Kasumi-1 (cell line): ENCODE measurements around the gene DBNDD1.
"Not testable (repeated sequence)": the region's sequence is repeated elsewhere in the genome, so short reads cannot be mapped to it uniquely, and the experiment has no call there.

Experiments
- DNase-seq, 2 experiments: peaks; one replicate each; lab custom pipeline; 2025; lab: John Stamatoyannopoulos, UW

DBNDD1 gene

GRCh38 chr16:90011508-90011819, 7.8 kb downstream of the DBNDD1 start:
- no peak for DNase-seq

GRCh38 chr16:90010676-90011507, 8.4 kb downstream of the DBNDD1 start:
- DNase-seq = no peak

DNA sequence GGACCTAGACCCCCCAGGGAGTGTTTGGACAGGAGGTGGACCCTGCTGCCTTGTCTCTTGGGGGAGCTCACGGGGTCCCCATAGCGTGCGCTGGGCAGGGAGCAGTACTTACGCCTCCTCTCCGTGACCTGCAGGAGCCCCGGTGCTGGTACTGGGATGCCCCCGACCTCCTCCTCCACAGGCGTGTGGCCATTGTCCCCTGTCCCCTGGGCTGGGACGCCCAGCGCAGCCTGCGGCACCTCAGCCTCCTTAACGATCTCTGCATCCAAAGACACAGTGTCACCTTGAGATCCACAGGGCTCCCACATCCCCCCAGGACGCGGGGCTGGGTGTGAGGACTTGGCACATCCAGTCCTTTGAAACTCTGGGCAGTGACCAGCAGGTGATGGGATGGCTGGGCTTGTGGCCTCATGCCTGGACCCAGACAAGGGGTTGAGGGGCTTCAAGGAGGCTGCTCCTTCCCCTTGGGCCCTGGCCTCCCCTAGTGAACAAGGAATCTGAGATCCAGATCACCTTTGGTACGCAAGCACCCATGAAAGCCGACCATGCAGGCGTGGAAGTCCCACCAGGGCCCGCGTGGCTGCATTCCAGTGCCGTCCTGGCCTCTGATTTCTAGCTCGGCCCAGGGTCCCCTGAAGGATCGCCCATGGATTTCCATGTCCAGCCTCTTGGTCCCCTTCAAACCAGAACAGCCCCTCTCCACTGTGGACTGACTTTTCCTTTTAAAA, 9.9 kb downstream of the DBNDD1 start:
- no peak for DNase-seq

GRCh38 chr16:90008708-90009145, 10.5 kb downstream of the DBNDD1 start:
- peak; percentile 66 to 82 for DNase-seq

- not testable (repeated sequence) for DNase-seq
These were observed 11.5 kb downstream of the DBNDD1 start for GRCh38 chr16:90007635-90008234.

- DNase-seq = no peak
These were observed 12.2 kb downstream of the DBNDD1 start for GRCh38 chr16:90007015-90007414.

DNA sequence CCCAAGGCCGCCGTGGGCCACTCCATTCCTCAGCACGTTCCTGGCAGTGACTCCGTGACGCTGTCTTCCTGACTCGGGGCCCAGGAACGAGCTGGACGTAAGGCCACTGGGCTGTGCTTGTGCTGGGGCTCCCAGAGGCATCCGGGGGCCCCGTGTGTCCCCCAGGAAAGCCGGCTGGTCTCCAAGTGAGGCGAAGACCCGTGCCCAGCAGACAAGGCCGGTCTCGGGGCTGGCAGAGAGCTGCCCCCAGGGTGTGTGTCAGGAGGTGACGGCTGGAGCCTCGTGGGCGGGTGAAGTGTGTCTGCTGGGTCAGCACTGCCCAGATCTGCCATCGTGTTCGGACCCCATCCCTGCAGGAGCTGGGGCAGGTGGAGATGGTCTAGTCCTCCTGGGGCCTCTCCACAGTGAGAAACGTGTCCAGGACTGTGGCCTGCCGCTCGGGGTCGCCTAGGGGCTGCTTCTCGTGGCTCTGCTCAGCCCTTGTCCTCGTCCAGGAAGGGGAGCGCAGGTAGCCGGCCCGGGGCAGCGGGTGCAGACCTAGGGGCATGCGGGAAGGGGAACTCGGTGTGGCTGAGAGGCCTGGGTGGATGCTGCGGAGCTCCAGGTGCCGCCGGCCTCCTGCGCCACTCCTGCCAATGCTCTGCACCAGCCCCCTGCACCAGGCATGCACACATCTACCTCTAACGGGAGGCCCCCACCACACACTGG, 13.1 kb downstream of the DBNDD1 start:
- no peak for DNase-seq

- DNase-seq = no peak
These were observed 14.7 kb downstream of the DBNDD1 start for GRCh38 chr16:90004577-90004976.

DNA sequence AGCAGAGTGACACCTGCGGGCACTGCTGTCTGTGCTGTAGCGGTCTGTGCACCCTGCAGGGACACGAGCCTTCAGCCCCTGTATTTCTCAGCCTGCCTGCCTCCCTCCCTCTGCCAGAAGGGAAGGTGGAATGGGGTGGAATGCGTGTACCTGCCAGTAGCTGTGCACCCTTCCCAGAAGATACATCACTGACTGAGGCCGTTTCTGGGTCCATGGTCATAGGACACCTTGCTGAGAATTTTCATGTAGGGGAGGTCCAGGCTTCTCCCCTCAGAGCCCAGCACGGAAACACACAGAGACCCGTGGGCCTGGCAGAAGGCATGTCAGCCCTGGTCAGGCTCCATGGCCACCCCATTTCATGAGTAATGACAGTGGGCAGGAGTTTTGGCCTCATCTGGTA, 16.5 kb downstream of the DBNDD1 start:
- DNase-seq = no peak

GRCh38 chr16:90001761-90002503, 17.3 kb downstream of the DBNDD1 start:
- DNase-seq = no peak

DNA sequence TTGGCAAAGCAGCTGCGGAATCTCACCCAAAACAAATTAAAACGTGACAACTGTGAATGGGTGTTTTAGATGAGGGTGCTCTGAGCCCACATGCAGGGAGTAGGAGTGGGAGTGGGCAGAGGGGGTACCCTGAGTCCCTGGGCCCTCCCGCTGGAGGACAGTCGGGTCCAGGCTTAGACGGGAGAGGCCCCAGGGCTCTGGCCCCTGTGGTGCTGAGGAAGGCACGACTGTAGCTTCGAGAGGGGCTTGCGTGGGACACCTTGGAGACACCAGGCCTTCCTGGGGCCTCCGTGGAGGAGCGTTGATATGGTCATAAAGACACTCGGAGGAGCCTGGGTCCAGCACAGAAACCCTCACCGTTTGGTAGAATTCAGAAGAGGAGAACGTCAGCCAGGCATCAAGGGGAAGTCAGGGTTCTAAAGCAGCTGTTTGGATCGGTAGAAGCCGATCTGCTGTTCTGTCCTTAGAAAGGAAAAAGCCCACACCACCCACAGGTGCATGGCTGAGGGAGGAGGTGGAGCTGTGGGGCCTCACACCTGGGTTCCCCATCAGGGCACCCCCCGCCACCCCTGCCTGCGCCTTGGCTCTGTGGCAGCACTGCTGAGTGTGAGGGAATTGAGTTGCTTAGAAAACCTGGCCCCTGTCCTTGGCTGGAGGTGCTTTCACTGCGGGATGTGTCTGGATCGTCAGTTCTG, 18.4 kb downstream of the DBNDD1 start:
- DNase-seq = no peak

DNA sequence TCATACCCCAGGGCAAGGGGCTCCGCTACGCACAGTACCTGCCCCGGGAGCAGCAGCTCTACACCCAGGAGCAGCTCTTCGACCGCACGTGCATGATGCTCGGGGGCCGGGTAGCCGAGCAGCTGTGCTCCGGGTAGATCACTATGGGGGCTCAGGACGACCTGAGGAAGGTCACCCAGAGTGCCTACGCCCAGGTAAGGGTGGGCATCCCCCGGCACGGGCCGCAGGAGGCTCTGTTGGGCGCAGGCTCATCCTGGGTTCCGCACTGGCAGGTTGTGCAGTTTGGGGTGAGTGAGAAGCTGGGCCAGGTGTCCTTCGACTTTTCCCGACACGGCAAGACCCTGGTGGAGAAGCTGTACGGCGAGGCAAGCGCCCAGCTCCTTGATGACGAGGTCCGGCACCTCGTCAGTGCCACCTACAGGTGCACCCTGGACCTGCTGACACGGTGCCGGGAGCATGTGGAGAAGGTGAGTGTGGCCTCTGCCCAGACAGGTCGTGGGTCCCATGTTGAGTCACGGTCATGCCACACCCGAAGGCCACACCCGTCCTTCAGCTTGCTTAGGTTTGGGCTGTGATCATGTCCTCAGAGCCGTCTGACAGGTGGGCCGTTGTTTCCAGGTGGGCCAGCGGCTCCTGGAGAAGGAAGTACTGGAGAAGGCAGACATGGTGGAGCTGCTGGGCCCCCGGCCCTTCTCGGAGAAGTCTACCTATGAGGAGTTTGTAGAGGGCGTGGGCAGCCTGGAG, 19.3 kb downstream of the DBNDD1 start:
- DNase-seq = no peak

- DNase-seq = no peak
These were observed 23.1 kb downstream of the DBNDD1 start for GRCh38 chr16:89996178-89996489.

GRCh38 chr16:89995475-89996177, 23.6 kb downstream of the DBNDD1 start:
- peak in 1 of 2 experiments; percentile 25 for DNase-seq

DNA sequence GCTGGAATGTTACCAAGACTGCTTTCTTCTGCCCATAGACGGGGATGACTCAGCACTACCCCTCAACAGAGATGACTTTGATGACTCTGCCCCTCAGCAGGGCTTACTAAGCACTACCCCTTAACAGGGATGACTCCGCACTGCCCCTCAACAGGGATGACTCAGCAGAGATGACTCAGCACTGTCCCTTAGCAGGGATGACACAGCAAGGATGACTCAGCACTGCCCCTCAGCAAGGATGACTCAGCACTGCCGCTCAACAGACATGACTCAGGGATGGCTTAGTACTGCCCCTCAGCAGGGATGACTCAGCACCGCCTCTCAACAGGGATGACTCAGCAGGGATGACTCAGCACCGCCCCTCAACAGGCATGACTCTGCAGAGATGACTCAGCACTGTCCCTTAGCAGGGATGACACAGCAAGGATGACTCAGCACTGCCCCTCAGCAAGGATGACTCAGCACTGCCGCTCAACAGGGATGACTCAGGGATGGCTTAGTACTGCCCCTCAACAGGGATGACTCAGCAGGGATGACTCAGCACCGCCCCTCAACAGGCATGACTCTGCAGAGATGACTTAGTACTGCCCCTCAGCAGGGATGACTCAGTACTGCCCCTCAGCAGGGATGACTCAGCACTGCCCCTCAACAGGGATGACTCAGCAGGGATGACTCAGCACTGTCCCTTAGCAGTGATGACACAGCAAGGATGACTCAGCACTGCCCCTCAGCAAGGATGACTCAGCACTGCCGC, 24.4 kb downstream of the DBNDD1 start:
- DNase-seq = peak in 1 of 2 experiments; percentile 34

GRCh38 chr16:89994389-89994720, 24.9 kb downstream of the DBNDD1 start:
- DNase-seq = no peak

GRCh38 chr16:89993971-89994370, 25.3 kb downstream of the DBNDD1 start:
- no peak for DNase-seq

DNA sequence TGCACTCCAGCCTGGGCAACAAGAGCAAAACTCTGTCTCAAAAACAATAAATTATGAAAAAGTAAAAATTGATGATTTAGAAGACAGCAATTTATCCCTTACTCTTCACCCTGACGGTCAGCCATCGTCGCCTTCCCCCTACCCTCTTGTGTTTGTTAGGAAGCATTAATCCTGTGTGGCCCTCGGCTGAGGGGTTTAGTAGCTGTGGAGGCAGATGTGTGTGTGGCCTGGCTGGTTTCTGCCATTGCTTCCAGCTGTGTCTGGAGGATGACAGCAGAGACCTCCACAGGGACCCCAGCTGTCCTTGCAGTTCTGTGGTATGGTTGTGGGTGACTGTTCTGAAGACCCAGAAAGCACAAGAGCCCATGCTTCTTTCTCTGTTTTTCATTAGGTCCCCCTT, 25.9 kb downstream of the DBNDD1 start:
- DNase-seq = no peak

DNA sequence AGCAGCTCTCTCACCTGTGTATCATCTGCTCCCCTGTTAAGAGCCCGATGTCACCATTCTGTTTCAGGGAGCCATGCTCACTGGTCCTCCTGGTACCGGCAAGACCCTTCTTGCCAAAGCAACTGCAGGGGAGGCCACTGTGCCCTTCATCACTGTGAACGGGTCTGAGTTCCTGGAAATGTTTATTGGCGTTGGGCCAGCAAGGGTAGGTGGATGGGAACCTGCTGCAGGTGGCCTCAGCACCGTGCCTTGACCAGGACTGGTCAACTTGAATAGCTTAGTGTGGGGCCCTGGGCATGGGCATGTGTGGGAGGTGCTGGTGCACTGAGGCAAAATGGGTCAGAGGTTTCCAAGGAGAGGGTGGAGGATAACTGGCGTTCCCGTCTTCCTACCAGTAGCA, 28.5 kb downstream of the DBNDD1 start:
- no peak for DNase-seq
